GM12878 (cell line): ENCODE results near the gene MAP3K21. TPM values are rescaled to one million over a fixed set of nuclear protein-coding genes. Genes with fewer than 3 reads are reported as not detected.

Source experiments
- ATAC-seq: fragments of 200-7000 bp; cut with Tn5 transposase; 3 replicates; pipeline ENCODE4 v1.9.1; 2020; ENCODE audit warnings: mild to moderate bottlenecking, moderate library complexity
- BruUV-seq: library from RNA; stranded (reverse); fragments of 400-500 nt; replicated peaks from 2 replicates; lab custom pipeline; 2021; lab: Mats Ljungman, UMichigan
- CTCF ChIA-PET: fragments of 300-600 bp; sonication (Branson Sonifier 250); formaldehyde crosslinking; extraction: SDS; loops from one replicate; lab custom pipeline; 2021; ENCODE audit warnings: inconsistent platforms; lab: Yijun Ruan, JAX
- POLR2A ChIA-PET: fragments of 350-600 bp; formaldehyde crosslinking; extraction: SDS; loops from one replicate; lab custom pipeline; 2021; ENCODE audit warnings: inconsistent platforms; lab: Charles Lee
- RAD21 ChIA-PET: fragments of 300-600 bp; sonication (Branson Sonifier 250); formaldehyde crosslinking; loops from one replicate; lab custom pipeline; 2023; ENCODE audit warnings: antibody characterized with exemption; ENCODE audit not compliant: unreplicated experiment; lab: Charles Lee
- SMC1A ChIA-PET: fragments of 300-600 bp; sonication (Branson Sonifier 250); formaldehyde crosslinking; loops from one replicate; lab custom pipeline; 2023; ENCODE audit not compliant: unreplicated experiment, uncharacterized antibody; lab: Charles Lee
- DNase-seq: peaks from one replicate; pipeline ENCODE4 v3.0.0-alpha.2; 2011; ENCODE audit warnings: low read depth, low spot score
- FAIRE-seq: peaks from 3 replicates; lab custom pipeline; 2011; peaks lifted over from hg19 to GRCh38; lab: Jason Lieb, UNC
- H2AFZ ChIP-seq: 2 replicates; pipeline ENCODE4 v1.6.0; 2011; ENCODE audit warnings: low read depth, low read length, control low read depth; ENCODE audit not compliant: control insufficient read depth
- H3K27ac ChIP-seq: 2 replicates; pipeline ENCODE4 v1.5.1; 2011; ENCODE audit warnings: control low read depth; ENCODE audit not compliant: control insufficient read depth, insufficient read depth
- H3K27me3 ChIP-seq, 2 experiments: replicated peaks in 1 of 2; 2 replicates each; pipeline versions ENCODE4 v1.6.0 to v1.6.1; 2011; ENCODE audit warnings: low read length in 1 of 2; ENCODE audit not compliant: control insufficient read depth in 2 of 2, insufficient read depth in 2 of 2
- H3K36me3 ChIP-seq, 2 experiments: 2 replicates each; pipeline ENCODE4 v1.5.1; 2011; ENCODE audit warnings: low read length in 1 of 2; ENCODE audit not compliant: control insufficient read depth in 2 of 2, insufficient read depth in 2 of 2
- H3K4me1 ChIP-seq: 2 replicates; pipeline ENCODE4 v1.6.1; 2011; ENCODE audit warnings: mild to moderate bottlenecking, low read length, moderate library complexity, mixed read lengths; ENCODE audit not compliant: control insufficient read depth, insufficient read depth
- H3K4me2 ChIP-seq: 2 replicates; pipeline ENCODE4 v1.6.0; 2011; ENCODE audit warnings: control low read depth; ENCODE audit not compliant: control insufficient read depth, insufficient read depth
- H3K4me3 ChIP-seq: fragments of 200-600 bp; sonication (generic); 2 replicates; pipeline ENCODE4 v1.5.1; 2016
- H3K79me2 ChIP-seq: 2 replicates; pipeline ENCODE4 v1.6.0; 2011; ENCODE audit warnings: low read length; ENCODE audit not compliant: control insufficient read depth, insufficient read depth
- H3K9ac ChIP-seq: 2 replicates; pipeline ENCODE4 v1.8.0; 2011; ENCODE audit warnings: low read length, control low read depth, mixed read lengths; ENCODE audit not compliant: control insufficient read depth, insufficient read depth
- H3K9me3 ChIP-seq: replicated peaks from 3 replicates; pipeline ENCODE4 v1.5.1; 2011; ENCODE audit warnings: mild to moderate bottlenecking, low read length; ENCODE audit not compliant: control insufficient read depth, insufficient read depth
- H4K20me1 ChIP-seq: 2 replicates; pipeline ENCODE4 v1.6.0; 2011; ENCODE audit not compliant: control insufficient read depth, insufficient read depth
- BACH1 ChIP-seq: fragments of 450-650 bp; IDR thresholded peaks from 2 replicates; pipeline ENCODE4 v1.6.1; 2017; ENCODE audit warnings: mild to moderate bottlenecking, borderline replicate concordance
- EZH2 ChIP-seq: IDR thresholded peaks from 2 replicates; pipeline ENCODE4 v1.6.1; 2012; ENCODE audit warnings: low read depth, mild to moderate bottlenecking, control low read depth, inconsistent platforms, low read length, borderline replicate concordance; ENCODE audit not compliant: control insufficient read depth
- IKZF2 ChIP-seq, 2 experiments: fragments of 450-650 bp; IDR thresholded peaks; 2 replicates each; pipeline ENCODE4 v1.6.1; 2017; ENCODE audit warnings: mild to moderate bottlenecking in 2 of 2, moderate library complexity in 2 of 2
- LARP7 ChIP-seq: fragments of 450-650 bp; IDR thresholded peaks from 2 replicates; pipeline ENCODE4 v1.6.1; 2017; ENCODE audit warnings: mild to moderate bottlenecking
- ZSCAN29 ChIP-seq: fragments of 450-650 bp; IDR thresholded peaks from 2 replicates; pipeline ENCODE4 v1.6.1; 2017; ENCODE audit warnings: mild to moderate bottlenecking, moderate library complexity
- WGBS: methylation state at CpG from one replicate; pipeline ENCODE4 v1.1.6; 2016; ENCODE audit warnings: low lambda C conversion rate; ENCODE audit not compliant: insufficient replicate concordance, insufficient coverage; ENCODE audit errors: missing lambda C conversion rate; 5-methylcytosine and 5-hydroxymethylcytosine counted together
- in situ Hi-C: fragments of 300-500 bp; cut with MboI; formaldehyde crosslinking; loops from 9 replicates; pipeline ENCODE4 v1.14.3; 2018; ENCODE audit warnings: mixed read lengths
- intact Hi-C: fragments of 100-400 bp; cut with micrococcal nuclease; formaldehyde crosslinking; loops from one replicate; pipeline ENCODE4 v1.14.2; 2022; ENCODE audit not compliant: unreplicated experiment
- polyA plus RNA-seq, 11 experiments: library from polyadenylated mRNA; depleted of rRNA in 4 of 11; unstranded in 6 of 11; stranded (reverse) in 5 of 11; fragments of >200 nt; fragmentation: Nextera tagmentation in 4 of 11; fragmentation: Illumina TruSeq in 1 of 11; extraction: Ambion mirVana in 4 of 11; extraction: Trizol in 1 of 11; gene quantifications; 1 replicate in 1 of 11; 2 replicates in 10 of 11; pipeline versions ENCODE4 v1.2.1 to v1.2.3, GENCODE V29; 2011 to 2016; ENCODE audit warnings: inconsistent platforms in 2 of 11, missing spikeins in 2 of 11, low read depth in 1 of 11
- total RNA-seq, 4 experiments: library from RNA; depleted of rRNA in 3 of 4; stranded (reverse); fragments of >200 nt in 3 of 4; fragmentation: Illumina TruSeq in 1 of 4; extraction: Trizol in 1 of 4; gene quantifications; 2 replicates each; pipeline versions ENCODE4 v1.2.1 to v1.2.3, GENCODE V29; 2013 to 2021
- TF ChIP-seq, protein P1 (sequence below): IDR thresholded peaks from 2 replicates; pipeline ENCODE4 v1.6.1; 2012; ENCODE audit warnings: low read depth, low read length, improper control_type of control experiment
- TF ChIP-seq, protein P2 (sequence below): fragments of 450-650 bp; IDR thresholded peaks from 2 replicates; pipeline ENCODE4 v1.6.1; 2017; ENCODE audit warnings: mild to moderate bottlenecking
- TF ChIP-seq, protein P3 (sequence below): fragments of 450-650 bp; IDR thresholded peaks from 2 replicates; pipeline ENCODE4 v1.6.1; 2018; ENCODE audit warnings: mild to moderate bottlenecking, low read depth, moderate library complexity; ENCODE audit not compliant: partially characterized antibody

Gene MAP3K21
- total and polyA plus RNA-seq, 10 of the 15 experiments (the other 5 are each of a cell fraction or from before 2014, with no cell fraction given): 0.02 to 0.21 (median 0.09) TPM; not detected in 1

DNA sequence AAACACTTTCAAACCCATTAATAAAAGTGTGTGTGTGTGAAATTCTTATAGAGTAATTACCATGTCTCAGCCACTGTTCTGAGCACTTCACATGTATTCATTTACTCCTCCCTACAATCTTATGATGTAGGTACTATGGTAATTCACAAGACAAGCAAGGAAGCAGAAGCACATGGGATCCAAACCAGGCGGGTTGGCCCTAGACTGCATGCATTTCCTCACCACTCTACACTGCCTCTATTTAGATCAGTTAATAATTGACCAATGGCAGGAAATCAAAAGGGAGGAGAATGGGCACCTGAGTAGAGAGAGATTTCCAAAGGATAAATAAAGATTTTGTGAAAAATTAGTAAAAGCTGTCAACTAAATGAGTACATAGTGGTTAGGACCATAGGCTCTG, 15.7 kb downstream of the MAP3K21 start (continued):
- TF ChIP-seq EZH2 (no peak), BACH1 (no peak), ZSCAN29 (no peak), LARP7 (no peak), IKZF2 (IDR thresholded peaks at IDR 0.05) (no peak)

- ChIA-PET RAD21 (no interaction called here), CTCF (no interaction called here), POLR2A (no interaction called here), SMC1A (no interaction called here)
- Histone ChIP-seq H3K27ac (no peak overlapping the region), H4K20me1 (no peaks in the 10 kb centered on the region), H3K4me3 (no peak overlapping the region), H3K27me3 (no peaks in the 10 kb centered on the region), H3K79me2 (no peaks in the 10 kb centered on the region), H3K4me1 (no peaks in the 10 kb centered on the region), H3K9me3 (no peaks in the 10 kb centered on the region), H3K36me3 (no peaks in the 10 kb centered on the region), H3K4me2 (no peak overlapping the region), H3K9ac (no peak overlapping the region), H2AFZ (no peak overlapping the region)
- 41% methylated on average over 5 of the region's 5 CpGs for WGBS
- intact Hi-C loops: no loop called here
- TF ChIP-seq, protein P1, sequence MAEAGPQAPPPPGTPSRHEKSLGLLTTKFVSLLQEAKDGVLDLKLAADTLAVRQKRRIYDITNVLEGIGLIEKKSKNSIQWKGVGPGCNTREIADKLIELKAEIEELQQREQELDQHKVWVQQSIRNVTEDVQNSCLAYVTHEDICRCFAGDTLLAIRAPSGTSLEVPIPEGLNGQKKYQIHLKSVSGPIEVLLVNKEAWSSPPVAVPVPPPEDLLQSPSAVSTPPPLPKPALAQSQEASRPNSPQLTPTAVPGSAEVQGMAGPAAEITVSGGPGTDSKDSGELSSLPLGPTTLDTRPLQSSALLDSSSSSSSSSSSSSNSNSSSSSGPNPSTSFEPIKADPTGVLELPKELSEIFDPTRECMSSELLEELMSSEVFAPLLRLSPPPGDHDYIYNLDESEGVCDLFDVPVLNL: no peak
- TF ChIP-seq, protein P2, sequence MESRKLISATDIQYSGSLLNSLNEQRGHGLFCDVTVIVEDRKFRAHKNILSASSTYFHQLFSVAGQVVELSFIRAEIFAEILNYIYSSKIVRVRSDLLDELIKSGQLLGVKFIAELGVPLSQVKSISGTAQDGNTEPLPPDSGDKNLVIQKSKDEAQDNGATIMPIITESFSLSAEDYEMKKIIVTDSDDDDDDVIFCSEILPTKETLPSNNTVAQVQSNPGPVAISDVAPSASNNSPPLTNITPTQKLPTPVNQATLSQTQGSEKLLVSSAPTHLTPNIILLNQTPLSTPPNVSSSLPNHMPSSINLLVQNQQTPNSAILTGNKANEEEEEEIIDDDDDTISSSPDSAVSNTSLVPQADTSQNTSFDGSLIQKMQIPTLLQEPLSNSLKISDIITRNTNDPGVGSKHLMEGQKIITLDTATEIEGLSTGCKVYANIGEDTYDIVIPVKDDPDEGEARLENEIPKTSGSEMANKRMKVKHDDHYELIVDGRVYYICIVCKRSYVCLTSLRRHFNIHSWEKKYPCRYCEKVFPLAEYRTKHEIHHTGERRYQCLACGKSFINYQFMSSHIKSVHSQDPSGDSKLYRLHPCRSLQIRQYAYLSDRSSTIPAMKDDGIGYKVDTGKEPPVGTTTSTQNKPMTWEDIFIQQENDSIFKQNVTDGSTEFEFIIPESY: no peak
- TF ChIP-seq, protein P3, sequence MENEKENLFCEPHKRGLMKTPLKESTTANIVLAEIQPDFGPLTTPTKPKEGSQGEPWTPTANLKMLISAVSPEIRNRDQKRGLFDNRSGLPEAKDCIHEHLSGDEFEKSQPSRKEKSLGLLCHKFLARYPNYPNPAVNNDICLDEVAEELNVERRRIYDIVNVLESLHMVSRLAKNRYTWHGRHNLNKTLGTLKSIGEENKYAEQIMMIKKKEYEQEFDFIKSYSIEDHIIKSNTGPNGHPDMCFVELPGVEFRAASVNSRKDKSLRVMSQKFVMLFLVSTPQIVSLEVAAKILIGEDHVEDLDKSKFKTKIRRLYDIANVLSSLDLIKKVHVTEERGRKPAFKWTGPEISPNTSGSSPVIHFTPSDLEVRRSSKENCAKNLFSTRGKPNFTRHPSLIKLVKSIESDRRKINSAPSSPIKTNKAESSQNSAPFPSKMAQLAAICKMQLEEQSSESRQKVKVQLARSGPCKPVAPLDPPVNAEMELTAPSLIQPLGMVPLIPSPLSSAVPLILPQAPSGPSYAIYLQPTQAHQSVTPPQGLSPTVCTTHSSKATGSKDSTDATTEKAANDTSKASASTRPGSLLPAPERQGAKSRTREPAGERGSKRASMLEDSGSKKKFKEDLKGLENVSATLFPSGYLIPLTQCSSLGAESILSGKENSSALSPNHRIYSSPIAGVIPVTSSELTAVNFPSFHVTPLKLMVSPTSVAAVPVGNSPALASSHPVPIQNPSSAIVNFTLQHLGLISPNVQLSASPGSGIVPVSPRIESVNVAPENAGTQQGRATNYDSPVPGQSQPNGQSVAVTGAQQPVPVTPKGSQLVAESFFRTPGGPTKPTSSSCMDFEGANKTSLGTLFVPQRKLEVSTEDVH: no peak
- no peak for FAIRE-seq
- in situ Hi-C loops: no loop called here
- no peak for DNase-seq
- no TSS peak for BruUV-seq
- ATAC-seq: no peak
Measured at GRCh38 chr1:233347338-233347737, 19.8 kb downstream of the MAP3K21 start.
